ENCODE results near the gene AK8. TPM values are rescaled to one million over a fixed set of nuclear protein-coding genes. Genes with fewer than 3 reads are reported as not detected.

The AK8 gene
- total RNA-seq, 1 experiment from 2014 or later = 0.88 TPM

DNA sequence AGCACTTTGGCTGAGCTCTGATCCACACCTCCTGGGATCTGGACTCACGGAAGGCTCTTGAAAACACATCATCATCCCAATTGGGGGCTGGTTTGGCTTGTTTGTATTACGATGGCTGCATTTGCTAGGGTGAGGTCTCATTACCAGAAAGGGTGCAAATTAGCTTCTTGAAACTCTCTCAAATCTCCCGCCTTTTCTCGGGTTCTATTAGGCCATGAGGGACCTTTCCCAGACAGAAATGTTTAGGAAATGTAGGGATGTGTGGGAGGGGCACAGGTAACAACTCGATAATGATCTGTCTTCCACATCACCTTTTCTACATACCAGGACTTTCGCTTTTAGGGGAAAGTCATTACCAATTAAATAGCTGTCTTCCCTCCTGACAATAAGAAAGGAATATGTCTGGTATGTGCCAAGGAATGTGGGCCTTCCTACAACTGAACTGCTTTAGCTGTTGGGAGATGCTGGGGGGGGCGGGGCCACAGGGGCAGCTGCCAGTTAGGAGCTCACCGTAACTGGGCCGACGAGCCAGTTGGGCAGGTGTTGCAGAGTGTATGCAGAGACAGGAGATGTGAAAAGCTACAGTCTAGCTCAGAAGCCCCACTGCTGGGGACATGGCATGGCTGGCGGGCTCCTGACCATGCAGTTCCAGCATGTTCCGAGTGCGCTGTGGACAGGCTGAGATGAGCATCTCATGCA is 71.2 kb downstream of the AK8 start:
- POLR2A ChIA-PET = interaction anchor here (0.9 kb wide), 1 partner anchor 37 kb away, joined by 3 read pairs; no protein-coding TSS in a partner anchor
- intact Hi-C loops (cut with micrococcal nuclease; ENCODE audit: unreplicated experiment) = no loop called here
- DNase-seq = peak; percentile 68 to 83
- Mint-ChIP-seq H3K27me3 (ENCODE audit: insufficient read depth, unreplicated experiment) (peaks cover 14% of the 10 kb centered on the region), H3K4me1 (ENCODE audit: low read depth, unreplicated experiment) (peaks cover 9% of the 10 kb centered on the region), H3K36me3 (ENCODE audit: insufficient read depth, unreplicated experiment) (peaks cover 5% of the 10 kb centered on the region), H3K9me3 (ENCODE audit: unreplicated experiment) (no peaks in the 10 kb centered on the region), H3K4me3 (ENCODE audit: unreplicated experiment) (no peak overlapping the region), H3K27ac (ENCODE audit: unreplicated experiment) (no peak overlapping the region)
- Histone ChIP-seq H3K36me3 (ENCODE audit: control insufficient read depth, insufficient read depth, low read length) (no peaks in the 10 kb centered on the region), H3K27me3 (replicated peaks; ENCODE audit: control insufficient read depth, insufficient read depth, low read length) (no peaks in the 10 kb centered on the region; the same call in 1 of the 2 replicates), H3K9me3 (no peaks in the 10 kb centered on the region), H3K4me3 (ENCODE audit: low read depth, low read length) (no peak overlapping the region), H3K4me1 (peaks cover 12% of the 10 kb centered on the region)
- CTCF ChIA-PET = interaction anchor here (0.6 to 1.1 kb wide), 3 partner anchors 22 to 401 kb away, joined by 4 to 7 read pairs (median 4); no protein-coding TSS in a partner anchor
- BruUV-seq (replicated peaks) = no TSS peak
- TF ChIP-seq, protein P1, sequence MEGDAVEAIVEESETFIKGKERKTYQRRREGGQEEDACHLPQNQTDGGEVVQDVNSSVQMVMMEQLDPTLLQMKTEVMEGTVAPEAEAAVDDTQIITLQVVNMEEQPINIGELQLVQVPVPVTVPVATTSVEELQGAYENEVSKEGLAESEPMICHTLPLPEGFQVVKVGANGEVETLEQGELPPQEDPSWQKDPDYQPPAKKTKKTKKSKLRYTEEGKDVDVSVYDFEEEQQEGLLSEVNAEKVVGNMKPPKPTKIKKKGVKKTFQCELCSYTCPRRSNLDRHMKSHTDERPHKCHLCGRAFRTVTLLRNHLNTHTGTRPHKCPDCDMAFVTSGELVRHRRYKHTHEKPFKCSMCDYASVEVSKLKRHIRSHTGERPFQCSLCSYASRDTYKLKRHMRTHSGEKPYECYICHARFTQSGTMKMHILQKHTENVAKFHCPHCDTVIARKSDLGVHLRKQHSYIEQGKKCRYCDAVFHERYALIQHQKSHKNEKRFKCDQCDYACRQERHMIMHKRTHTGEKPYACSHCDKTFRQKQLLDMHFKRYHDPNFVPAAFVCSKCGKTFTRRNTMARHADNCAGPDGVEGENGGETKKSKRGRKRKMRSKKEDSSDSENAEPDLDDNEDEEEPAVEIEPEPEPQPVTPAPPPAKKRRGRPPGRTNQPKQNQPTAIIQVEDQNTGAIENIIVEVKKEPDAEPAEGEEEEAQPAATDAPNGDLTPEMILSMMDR (IDR thresholded peaks at IDR 0.05; ENCODE audit: insufficient read depth in 1 of 2, low read depth in 1 of 2, low read length in 1 of 2, severe bottlenecking in 1 of 2, unreplicated experiment in 1 of 2) = no peak

DNA sequence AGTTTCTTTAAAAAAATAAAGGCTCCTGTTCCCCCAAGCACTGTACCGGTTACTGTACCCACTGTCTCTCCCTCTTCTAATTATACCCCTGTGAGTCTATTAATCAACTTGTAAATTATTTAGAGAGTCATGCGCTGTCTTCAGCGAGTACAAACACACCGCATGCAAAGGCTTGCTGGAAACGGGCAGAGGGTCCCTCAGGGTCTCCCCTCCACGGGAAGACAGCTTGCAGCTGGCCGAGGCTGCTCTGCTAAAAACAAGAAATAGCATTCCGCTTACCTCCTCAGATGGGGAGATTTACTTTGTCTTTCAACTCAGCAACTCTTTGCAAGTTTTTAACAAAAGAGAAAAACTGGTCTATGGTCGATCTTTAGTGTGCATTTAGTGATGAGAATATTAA is 71.8 kb downstream of the AK8 start:
- Mint-ChIP-seq H3K4me3 (ENCODE audit: unreplicated experiment) (no peak overlapping the region), H3K27me3 (ENCODE audit: insufficient read depth, unreplicated experiment) (peaks cover 14% of the 10 kb centered on the region), H3K9me3 (ENCODE audit: unreplicated experiment) (no peaks in the 10 kb centered on the region), H3K27ac (ENCODE audit: unreplicated experiment) (no peak overlapping the region), H3K36me3 (ENCODE audit: insufficient read depth, unreplicated experiment) (peaks cover 5% of the 10 kb centered on the region), H3K4me1 (ENCODE audit: low read depth, unreplicated experiment) (peaks cover 9% of the 10 kb centered on the region)
- H3K9me3 ChIP-seq = no peaks in the 10 kb centered on the region
- H3K4me3 ChIP-seq (ENCODE audit: low read depth, low read length) = no peak overlapping the region
- no peaks in the 10 kb centered on the region for H3K36me3 ChIP-seq (ENCODE audit: control insufficient read depth, insufficient read depth, low read length)
- TF ChIP-seq, protein P1 (IDR thresholded peaks at IDR 0.05; ENCODE audit: insufficient read depth in 1 of 2, low read depth in 1 of 2, low read length in 1 of 2, severe bottlenecking in 1 of 2, unreplicated experiment in 1 of 2) = no peak
- intact Hi-C loops (cut with micrococcal nuclease; ENCODE audit: unreplicated experiment) = no loop called here
- POLR2A ChIA-PET = interaction anchor here (0.9 kb wide), 1 partner anchor 37 kb away, joined by 3 read pairs; no protein-coding TSS in a partner anchor
- H3K27me3 ChIP-seq (replicated peaks; ENCODE audit: control insufficient read depth, insufficient read depth, low read length) = no peaks in the 10 kb centered on the region; the same call in 1 of the 2 replicates
- CTCF ChIA-PET = interaction anchor here (0.6 kb wide), 1 partner anchor 238 kb away, joined by 4 read pairs; no protein-coding TSS in a partner anchor
- peaks cover 12% of the 10 kb centered on the region for H3K4me1 ChIP-seq
- DNase-seq = no peak
- BruUV-seq (replicated peaks) = no TSS peak

DNA sequence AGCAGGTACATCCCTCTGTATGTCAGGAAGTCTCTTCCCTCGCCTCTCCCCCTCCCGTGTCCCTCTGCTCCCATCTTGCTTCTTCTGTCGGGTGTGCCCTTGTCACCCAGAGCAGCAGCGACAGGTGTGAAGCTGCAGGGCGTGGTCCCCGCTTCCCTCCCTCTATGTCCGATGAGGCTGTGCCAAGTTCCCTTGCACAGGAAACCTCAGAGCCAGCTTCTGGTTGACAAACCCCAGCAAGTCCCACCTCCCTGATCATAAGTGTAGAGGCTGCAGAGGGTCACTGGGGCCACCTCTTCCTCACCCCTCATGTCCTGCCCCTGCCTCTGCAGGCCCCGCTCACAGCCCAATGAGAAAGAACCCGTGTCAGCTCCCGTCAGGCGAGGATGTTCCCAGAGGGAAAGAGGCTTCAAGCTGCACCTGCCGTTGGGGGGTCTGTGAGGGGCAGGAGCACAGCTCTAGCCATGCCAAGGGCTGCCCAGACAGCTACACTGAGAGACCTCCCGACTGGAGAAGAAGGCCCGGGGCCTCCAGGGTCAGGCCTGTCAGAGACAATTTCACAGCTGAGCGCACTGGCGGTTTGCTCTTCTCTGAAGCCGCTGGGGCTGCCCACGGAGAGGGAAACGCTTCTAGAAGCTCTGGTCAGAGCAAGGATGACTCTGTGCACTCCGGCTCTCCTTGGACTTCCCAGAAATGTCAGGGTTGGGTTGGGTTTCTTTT is 73.3 kb downstream of the AK8 start:
- Histone ChIP-seq H3K36me3 (ENCODE audit: control insufficient read depth, insufficient read depth, low read length) (no peaks in the 10 kb centered on the region), H3K27me3 (replicated peaks; ENCODE audit: control insufficient read depth, insufficient read depth, low read length) (no peaks in the 10 kb centered on the region), H3K4me1 (peaks cover 17% of the 10 kb centered on the region), H3K9me3 (no peaks in the 10 kb centered on the region), H3K4me3 (ENCODE audit: low read depth, low read length) (no peak overlapping the region)
- Mint-ChIP-seq H3K36me3 (ENCODE audit: insufficient read depth, unreplicated experiment) (peaks cover 5% of the 10 kb centered on the region), H3K4me3 (ENCODE audit: unreplicated experiment) (no peak overlapping the region), H3K9me3 (ENCODE audit: unreplicated experiment) (no peaks in the 10 kb centered on the region), H3K27ac (ENCODE audit: unreplicated experiment) (no peak overlapping the region), H3K27me3 (ENCODE audit: insufficient read depth, unreplicated experiment) (peaks cover 3% of the 10 kb centered on the region), H3K4me1 (ENCODE audit: low read depth, unreplicated experiment) (peaks cover 9% of the 10 kb centered on the region)
- TF ChIP-seq, protein P1 (IDR thresholded peaks at IDR 0.05; ENCODE audit: insufficient read depth in 1 of 2, low read depth in 1 of 2, low read length in 1 of 2, severe bottlenecking in 1 of 2, unreplicated experiment in 1 of 2) = no peak
- ChIA-PET CTCF (interaction anchor here (0.7 kb wide), 1 partner anchor 21 kb away, joined by 6 read pairs; no protein-coding TSS in a partner anchor), POLR2A (no interaction called here)
- DNase-seq = no peak
- intact Hi-C loops (cut with micrococcal nuclease; ENCODE audit: unreplicated experiment) = loop anchor here (5.0 kb wide), 3 partner anchors 98 to 227 kb away; no protein-coding TSS in a partner anchor
- BruUV-seq (replicated peaks) = no TSS peak

Data from Caco-2 (cell line).